Activated CD4-positive, alpha-beta T cell treated with anti-CD3 and anti-CD28 coated beads, Interleukin-2, amount 50 U/mL, for 1 hour (primary cell): ENCODE measurements around the gene KRTCAP3.
"Not testable (repeated sequence)": the region's sequence is repeated elsewhere in the genome, so short reads cannot be mapped to it uniquely, and the experiment has no call there.

ENCODE experiments used
- DNase-seq: peaks from one replicate; pipeline ENCODE4 v3.0.0-alpha.2; 2020

Gene KRTCAP3

GRCh38 chr2:27441958-27442919, at the start of gene KRTCAP3:
KRTCAP3 (plus strand) TSS chr2:27442381; CDS start chr2:27442413, 32 bp downstream.
- peak; percentile 62 for DNase-seq

- DNase-seq, result no peak
Measured at GRCh38 chr2:27393225-27393624, 49.0 kb upstream of the KRTCAP3 start.

- DNase-seq, result no peak
Measured at GRCh38 chr2:27398962-27399361, 43.2 kb upstream of the KRTCAP3 start.

- no peak for DNase-seq
Measured at GRCh38 chr2:27400348-27401135, 41.6 kb upstream of the KRTCAP3 start.

- no peak for DNase-seq
Measured at GRCh38 chr2:27407798-27408491, 34.2 kb upstream of the KRTCAP3 start.

GRCh38 chr2:27408601-27409320, 33.4 kb upstream of the KRTCAP3 start:
- DNase-seq, result no peak

- peak; percentile 97 for DNase-seq
Measured at GRCh38 chr2:27409321-27410073, 32.7 kb upstream of the KRTCAP3 start, which contains the start of gene PPM1G. PPM1G (minus strand) TSS chr2:27409591; CDS start chr2:27409422, 169 bp downstream.

GRCh38 chr2:27412419-27413152, 29.6 kb upstream of the KRTCAP3 start:
- DNase-seq, result no peak

GRCh38 chr2:27416151-27416550, 26.0 kb upstream of the KRTCAP3 start:
- DNase-seq, result no peak

GRCh38 chr2:27420996-27421395, 21.2 kb upstream of the KRTCAP3 start:
- DNase-seq, result no peak

GRCh38 chr2:27421660-27422250, 20.4 kb upstream of the KRTCAP3 start:
- no peak for DNase-seq

GRCh38 chr2:27422958-27423357, 19.2 kb upstream of the KRTCAP3 start:
- no peak for DNase-seq

- not testable (repeated sequence) for DNase-seq
Measured at GRCh38 chr2:27425039-27425438, 17.1 kb upstream of the KRTCAP3 start.

- no peak for DNase-seq
Measured at GRCh38 chr2:27427863-27428212, 14.3 kb upstream of the KRTCAP3 start.

- peak; percentile 91 for DNase-seq
Measured at GRCh38 chr2:27428213-27428977, 13.8 kb upstream of the KRTCAP3 start, which contains the start of gene NRBP1. NRBP1 (plus strand) TSS chr2:27428631; CDS start chr2:27433274, 4,643 bp downstream.

- DNase-seq, result peak; percentile 56
Measured at GRCh38 chr2:27428978-27429541, 13.1 kb upstream of the KRTCAP3 start.

GRCh38 chr2:27431395-27431794, 10.8 kb upstream of the KRTCAP3 start:
- DNase-seq, result peak; percentile 15

GRCh38 chr2:27435628-27436027, 6.6 kb upstream of the KRTCAP3 start:
- DNase-seq, result no peak
